LNCaP clone FGC (cell line): ENCODE measurements around the gene HOXB3.

Experiments used
- DNase-seq: peaks from one replicate; pipeline ENCODE4 v3.0.0-alpha.2; 2011; ENCODE audit warnings: low read depth
- H3K4me3 ChIP-seq: 2 replicates; pipeline ENCODE4 v1.5.1; 2011; ENCODE audit warnings: mild to moderate bottlenecking, low read depth, low read length, control low read depth
- TF ChIP-seq, protein P1 (sequence below): IDR thresholded peaks from 2 replicates; pipeline ENCODE4 v1.5.1; 2012; ENCODE audit warnings: mild to moderate bottlenecking; ENCODE audit not compliant: control insufficient read depth, insufficient read depth; ENCODE audit errors: extremely low read depth

Gene HOXB3

DNA sequence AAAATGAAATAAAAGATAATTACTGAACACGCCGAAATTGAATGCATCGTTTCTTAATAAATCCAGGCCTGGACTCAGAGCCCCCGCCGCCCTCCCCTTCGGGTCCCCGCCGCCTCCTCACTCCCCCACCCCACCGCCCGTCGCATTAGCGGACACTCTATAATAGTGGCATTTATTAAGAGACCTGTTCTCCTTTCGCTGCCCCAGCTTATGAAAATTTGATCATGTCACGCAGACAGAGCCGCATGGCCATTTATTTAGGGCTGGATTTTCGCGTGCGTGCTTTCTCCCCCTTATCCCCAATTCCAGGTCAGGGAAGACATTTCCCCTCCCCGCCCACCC is 38.9 kb downstream of the HOXB3 start:
- TF ChIP-seq, protein P1, sequence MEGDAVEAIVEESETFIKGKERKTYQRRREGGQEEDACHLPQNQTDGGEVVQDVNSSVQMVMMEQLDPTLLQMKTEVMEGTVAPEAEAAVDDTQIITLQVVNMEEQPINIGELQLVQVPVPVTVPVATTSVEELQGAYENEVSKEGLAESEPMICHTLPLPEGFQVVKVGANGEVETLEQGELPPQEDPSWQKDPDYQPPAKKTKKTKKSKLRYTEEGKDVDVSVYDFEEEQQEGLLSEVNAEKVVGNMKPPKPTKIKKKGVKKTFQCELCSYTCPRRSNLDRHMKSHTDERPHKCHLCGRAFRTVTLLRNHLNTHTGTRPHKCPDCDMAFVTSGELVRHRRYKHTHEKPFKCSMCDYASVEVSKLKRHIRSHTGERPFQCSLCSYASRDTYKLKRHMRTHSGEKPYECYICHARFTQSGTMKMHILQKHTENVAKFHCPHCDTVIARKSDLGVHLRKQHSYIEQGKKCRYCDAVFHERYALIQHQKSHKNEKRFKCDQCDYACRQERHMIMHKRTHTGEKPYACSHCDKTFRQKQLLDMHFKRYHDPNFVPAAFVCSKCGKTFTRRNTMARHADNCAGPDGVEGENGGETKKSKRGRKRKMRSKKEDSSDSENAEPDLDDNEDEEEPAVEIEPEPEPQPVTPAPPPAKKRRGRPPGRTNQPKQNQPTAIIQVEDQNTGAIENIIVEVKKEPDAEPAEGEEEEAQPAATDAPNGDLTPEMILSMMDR = no peak
- DNase-seq = no peak
- no peak overlapping the region for H3K4me3 ChIP-seq

DNA sequence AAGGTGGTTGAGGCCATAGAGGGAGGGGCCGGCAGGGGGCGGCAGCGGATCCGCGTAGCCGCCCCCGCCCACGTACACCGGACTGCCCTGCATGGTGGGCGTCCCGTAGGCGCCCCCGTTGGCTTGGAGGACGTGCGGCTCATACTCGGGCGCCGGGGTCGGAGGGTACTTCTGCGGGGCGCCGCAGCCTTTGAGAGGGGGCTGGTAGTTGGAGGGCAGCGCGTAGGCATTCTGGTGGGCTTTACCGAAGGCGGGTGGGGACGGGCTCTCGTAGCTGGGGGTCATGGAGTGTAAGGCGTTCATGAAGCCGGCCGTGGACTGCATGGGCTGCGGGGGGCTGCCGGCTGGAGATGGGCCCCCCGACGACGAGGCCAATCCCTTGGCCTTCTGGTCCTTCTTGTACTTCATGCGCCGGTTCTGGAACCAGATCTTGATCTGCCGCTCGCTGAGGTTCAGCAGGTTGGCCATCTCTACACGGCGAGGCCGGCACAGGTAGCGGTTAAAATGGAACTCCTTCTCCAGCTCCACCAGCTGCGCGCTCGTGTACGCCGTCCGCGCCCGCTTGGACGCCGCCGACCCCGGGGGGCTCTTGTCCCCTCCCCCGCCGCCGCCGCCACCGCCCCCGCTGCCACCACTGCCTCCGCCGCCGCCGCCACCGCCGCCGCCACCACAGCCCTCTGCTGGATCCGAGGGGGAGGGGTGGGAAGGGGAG is 39.4 kb downstream of the HOXB3 start:
- no peak overlapping the region for H3K4me3 ChIP-seq
- no peak for DNase-seq
- TF ChIP-seq, protein P1 = no peak

DNA sequence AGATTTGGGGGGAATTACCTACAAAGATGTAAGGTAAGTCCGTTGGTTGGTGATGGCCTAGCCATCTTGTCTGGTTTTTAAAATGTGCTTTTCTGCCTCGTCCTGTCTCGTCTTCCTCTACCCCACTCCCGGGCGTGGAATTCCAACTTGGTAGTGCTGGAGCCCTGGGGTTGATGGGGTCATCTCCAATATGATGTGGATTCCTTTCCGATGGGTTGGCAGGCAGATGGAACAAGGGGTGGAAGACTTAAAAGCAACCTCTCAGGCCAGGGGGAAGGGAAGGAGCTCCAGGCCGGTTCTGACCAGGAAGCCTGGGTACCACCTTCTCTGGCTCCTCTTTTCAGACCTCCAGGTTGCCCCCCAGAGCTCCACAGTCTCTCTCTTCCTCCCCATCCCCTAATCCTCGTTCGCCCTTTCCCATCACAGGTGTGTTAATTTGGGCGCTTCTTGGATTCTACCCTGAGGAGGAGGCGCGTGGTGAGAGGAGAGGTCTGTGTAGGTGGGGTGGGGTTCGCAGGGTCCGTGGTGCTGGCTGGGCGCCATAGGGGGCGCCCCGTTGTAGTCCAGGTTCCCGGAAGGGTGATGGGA is 40.0 kb downstream of the HOXB3 start:
- H3K4me3 ChIP-seq = no peak overlapping the region
- TF ChIP-seq, protein P1 = no peak
- no peak for DNase-seq

DNA sequence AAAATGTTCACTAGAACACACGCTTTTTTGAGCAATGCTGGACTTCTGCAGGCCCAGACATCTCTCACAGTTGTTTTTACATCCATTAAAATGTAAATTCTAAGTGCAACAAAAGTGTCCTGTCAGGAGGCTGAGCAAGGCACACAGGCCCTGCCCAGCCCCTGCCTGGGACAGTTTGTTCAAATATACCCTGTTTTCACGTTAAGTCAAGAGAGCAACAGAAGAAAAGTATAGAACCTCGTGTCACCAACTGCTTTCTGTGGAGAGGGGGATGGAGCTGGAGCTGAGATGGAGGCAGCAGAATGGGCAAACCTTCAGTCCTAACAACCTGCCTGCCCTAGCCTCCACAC is 40.8 kb downstream of the HOXB3 start:
- no peak for DNase-seq
- TF ChIP-seq, protein P1 = no peak
- no peak overlapping the region for H3K4me3 ChIP-seq

DNA sequence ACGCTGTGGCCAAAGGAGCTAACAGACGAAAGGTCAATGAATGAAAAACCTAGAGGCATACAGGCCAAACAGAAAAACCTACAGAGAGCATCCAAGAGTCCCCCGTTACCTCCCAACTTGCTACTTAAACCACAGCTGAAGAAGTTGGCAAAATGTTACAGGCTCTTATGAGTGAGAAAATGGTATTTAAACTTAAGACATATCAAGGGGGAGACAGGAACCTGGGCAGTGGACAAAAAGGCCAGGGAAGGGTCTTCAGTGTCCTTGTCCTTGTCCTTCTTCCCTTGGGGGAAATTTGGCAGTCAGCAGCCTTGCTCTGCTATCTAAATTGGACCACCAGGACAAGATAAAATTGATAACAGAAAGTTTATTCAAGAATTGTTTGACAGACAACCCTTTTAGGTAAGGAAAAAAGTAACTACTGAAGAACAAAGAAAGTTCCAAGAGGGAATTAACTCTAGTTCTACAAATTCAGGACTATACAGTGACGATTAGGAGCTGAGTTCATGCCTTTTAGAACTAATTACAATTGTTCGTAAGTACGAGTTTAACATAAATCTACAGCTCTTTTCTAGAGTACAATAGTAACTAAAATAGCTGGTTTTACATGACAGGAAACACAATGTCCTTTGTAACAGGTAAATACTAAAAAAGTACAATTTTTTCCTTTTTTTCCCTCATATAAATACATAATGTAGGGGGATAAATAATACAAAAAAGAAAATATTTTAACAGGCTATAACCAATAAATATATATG is 41.3 kb downstream of the HOXB3 start:
- no peak overlapping the region for H3K4me3 ChIP-seq
- TF ChIP-seq, protein P1 = no peak
- DNase-seq = no peak

DNA sequence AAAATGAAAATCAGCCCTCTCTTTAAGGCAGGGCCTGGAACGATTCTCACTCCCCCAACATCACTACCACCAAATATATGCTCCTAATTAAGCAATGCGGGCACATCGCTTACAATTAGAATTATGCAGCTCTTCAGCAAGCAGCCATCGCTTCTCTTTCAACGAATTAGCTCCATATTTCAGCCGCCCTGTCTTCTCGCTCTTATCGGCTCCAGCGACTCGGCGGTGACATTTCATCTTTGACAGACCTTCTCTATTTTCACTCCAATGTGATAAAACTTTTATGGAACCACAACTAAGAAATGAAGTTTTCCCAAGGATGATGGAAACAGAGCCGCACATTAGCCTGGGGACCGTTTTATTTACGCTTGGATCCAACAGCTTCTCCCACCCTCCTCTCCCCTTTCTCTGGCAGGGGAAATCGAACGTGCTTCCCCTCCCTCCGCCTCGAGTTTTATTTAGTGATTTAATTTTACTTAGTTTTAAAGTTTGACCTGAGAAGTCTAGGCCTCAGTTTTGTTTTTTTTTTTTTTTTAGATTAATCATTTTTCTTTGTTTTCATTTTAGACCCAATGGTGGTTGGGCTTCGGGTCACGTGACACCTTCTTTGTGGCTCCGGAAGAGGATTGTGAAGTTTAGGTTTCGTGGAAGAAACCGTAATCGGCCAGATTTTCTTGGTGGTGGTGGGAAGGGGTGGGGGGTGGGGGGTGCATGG is 42.1 kb downstream of the HOXB3 start:
- peak overlapping the region; percentile 25 for H3K4me3 ChIP-seq
- no peak for DNase-seq
- TF ChIP-seq, protein P1 = no peak
